ENCODE measurements around the gene SCYGR1.
"Not testable (repeated sequence)": the region's sequence is repeated elsewhere in the genome, so short reads cannot be mapped to it uniquely, and the experiment has no call there.

Gene SCYGR1, protein sequence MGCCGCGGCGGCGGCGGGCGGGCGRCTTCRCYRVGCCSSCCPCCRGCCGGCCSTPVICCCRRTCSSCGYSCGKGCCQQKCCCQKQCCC

DNA sequence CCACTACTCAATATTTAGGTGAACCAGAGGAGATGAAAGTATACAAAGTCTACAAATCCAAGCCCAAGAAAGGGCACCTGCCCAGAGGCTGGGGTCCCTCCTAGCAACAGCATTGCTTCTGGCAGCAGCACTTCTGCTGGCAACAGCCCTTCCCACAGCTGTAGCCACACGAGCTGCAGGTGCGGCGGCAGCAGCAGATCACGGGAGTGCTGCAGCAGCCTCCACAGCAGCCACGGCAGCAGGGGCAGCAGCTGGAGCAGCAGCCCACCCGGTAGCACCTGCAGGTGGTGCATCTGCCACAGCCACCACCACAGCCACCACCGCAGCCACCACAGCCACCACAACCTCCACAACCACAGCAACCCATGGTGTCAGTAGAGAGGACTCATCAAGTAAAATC, at the start of gene SCYGR1:
Gene SCYGR1 (minus strand): TSS at position 367 of the 400 bp plus-strand sequence. CDS start 0 bp downstream, at position 367.
- not testable (repeated sequence) for TF ChIP-seq CTCF (IDR thresholded peaks at IDR 0.05)

DNA sequence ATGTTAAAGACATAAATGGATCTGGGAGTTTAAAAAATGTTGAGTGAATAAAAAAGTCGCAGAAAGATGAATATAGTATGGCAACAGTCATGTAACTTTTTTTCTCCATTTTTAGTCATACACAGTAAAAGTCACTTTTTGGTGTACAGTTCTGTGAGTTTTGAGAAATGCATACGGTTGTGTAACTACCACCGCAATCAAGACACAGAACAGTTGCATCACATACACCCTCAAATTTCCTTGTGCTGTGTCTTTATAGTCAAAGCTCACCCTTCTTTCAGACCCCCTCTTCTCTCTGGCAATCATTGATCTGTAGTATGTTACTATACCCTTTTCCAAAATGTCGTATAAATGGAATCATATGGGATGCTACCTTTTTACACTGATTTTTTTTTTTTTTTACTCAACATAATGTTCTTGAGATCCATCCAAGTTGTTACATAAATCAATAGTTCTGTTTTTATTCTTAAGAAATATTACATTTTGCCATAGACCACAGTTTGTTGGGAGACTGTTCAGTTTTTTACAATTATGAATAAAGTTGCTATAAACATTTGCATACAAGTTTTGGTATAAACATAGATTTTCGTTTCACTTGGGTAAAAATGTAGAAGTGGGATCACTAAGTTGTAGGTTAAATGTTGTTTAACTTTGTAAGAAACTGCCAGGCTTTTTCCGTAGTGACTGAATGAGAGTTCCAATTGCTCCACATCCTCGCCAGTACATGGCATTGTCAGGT, 48.9 kb upstream of the SCYGR1 start:
- no peak for TF ChIP-seq CTCF (IDR thresholded peaks at IDR 0.05)

GRCh38 chr2:227433171-227433570, 45.4 kb upstream of the SCYGR1 start:
- TF ChIP-seq CTCF (IDR thresholded peaks at IDR 0.05) = no peak

DNA sequence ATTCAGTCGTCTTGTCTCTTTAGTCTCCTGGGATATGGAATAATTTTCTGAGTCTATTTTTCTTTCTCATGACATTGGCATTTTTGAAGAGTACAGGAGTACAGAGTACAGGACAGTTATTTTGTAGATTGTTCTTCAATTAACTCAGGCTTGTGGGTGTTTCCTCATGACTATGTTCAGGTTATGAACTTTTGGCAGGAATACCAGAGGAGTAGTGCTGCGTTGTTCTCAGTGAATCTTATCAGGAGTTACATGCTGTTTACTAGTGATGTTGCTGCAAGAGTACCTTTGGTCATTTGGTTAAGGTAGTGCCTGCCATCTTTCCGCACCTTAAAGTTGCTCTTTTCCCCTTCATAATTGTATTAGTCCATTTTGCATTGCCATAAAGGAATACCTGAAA, 42.9 kb upstream of the SCYGR1 start:
- no peak for TF ChIP-seq CTCF (IDR thresholded peaks at IDR 0.05)

GRCh38 chr2:227428731-227429285, 41.1 kb upstream of the SCYGR1 start:
- TF ChIP-seq CTCF (IDR thresholded peaks at IDR 0.05) = no peak

DNA sequence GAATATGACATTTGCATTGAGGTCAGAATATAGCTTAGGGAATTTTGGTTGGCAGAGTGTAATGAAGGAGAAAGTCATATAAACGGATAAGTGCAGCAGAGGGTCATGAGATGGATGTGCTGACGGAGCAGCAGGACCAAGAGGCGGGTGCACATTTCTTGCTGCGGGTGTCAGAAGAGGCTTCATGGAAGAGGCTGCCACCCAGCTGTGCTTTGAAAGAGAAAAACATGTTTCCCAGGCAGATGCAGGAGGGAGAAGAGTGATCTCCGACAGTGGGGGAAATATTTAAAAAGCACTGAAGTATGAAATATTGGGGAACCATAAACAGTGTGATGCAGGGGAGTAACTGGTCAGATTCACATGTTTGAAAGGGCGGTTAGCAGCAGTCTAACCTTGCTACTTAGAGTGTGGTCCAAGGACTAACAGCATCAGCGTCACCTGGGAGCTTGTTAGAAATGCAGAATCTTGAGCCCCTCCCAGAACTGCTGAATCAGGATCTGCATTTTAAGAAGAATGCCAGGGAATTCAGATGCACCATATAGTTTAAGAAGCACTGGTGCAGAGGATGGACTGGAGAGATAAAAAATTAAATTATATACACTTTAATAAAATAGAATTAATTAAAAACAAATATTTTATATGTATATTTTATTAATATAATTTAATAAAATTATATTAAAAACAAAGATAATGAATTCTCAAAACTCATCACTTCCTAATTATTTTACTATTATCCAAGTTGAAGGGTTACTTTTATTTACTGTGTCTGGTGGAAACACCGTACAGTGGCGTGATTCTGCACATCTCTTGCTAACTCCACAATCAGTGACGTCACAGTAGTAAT, 36.1 kb upstream of the SCYGR1 start:
- no peak for TF ChIP-seq CTCF (IDR thresholded peaks at IDR 0.05)

All from LNCAP (cell line).